ENCODE measurements around the gene S1PR3.

S1PR3 gene

DNA sequence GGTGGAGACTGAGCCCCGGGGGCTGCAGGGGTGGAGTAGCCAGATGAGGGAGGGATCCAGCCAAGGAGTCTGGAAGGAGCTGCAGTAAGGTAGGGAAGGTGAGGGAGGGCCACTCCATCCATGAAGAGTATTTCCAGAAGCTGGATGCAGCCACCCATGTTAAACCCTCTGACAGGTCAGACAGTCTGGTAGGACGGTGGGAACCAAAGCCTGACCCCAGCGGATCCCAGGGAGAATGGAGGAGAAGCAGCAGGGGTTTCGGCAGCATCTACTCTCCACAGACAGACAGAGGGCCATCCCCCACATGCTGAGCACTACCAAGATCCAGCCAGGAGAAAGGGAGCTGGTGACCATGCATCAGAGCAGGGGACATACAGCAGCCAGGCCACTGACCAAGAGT lies 22.5 kb upstream of the S1PR3 start:
- TF ChIP-seq, protein P1, sequence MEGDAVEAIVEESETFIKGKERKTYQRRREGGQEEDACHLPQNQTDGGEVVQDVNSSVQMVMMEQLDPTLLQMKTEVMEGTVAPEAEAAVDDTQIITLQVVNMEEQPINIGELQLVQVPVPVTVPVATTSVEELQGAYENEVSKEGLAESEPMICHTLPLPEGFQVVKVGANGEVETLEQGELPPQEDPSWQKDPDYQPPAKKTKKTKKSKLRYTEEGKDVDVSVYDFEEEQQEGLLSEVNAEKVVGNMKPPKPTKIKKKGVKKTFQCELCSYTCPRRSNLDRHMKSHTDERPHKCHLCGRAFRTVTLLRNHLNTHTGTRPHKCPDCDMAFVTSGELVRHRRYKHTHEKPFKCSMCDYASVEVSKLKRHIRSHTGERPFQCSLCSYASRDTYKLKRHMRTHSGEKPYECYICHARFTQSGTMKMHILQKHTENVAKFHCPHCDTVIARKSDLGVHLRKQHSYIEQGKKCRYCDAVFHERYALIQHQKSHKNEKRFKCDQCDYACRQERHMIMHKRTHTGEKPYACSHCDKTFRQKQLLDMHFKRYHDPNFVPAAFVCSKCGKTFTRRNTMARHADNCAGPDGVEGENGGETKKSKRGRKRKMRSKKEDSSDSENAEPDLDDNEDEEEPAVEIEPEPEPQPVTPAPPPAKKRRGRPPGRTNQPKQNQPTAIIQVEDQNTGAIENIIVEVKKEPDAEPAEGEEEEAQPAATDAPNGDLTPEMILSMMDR (IDR thresholded peaks at IDR 0.05; ENCODE audit: low read depth, low read length, missing control alignments), result no peak
- H3K4me3 ChIP-seq (ENCODE audit: low read depth, low read length), result no peak overlapping the region
- DNase-seq (ENCODE audit: low read depth), result no peak
- in situ Hi-C loops (cut with HindIII; ENCODE audit: low sequenced_read_pairs), result no loop called here

DNA sequence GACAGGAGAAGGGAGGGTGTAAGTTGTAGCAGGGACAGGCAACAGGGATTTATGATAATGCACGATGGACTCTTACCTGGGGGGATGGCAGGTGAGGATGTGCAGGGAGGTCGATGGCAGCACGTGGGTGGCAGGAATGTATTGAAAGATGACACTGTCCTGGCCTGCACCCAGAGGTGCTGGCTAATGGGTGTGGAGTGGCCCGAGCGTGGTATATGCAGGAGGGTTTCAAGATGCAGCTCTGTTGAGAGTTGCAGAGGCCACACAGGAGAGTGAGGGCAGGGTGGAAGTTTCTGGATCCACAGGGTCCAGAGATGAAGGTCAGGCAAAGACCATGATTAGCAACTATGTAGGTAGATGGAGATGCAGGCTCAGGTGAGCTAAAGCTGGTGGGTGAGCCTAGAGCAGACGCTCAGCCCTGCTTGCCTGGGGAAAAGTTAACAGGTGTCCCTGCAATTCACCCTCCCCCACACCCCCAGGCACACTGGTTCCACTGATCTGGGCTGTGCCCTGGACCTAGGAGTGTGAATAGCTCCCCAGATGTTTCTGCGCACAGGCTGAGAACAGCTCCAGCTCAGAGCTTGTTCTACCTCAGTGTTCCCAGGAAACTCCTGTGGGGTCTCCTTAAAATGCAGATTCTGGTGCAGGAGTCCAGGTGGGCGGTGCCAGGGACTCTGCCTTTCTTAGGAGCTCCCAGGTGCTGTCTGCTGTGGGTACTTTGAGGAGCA lies 21.5 kb upstream of the S1PR3 start:
- in situ Hi-C loops (cut with HindIII; ENCODE audit: low sequenced_read_pairs), result no loop called here
- no peak overlapping the region for H3K4me3 ChIP-seq (ENCODE audit: low read depth, low read length)
- DNase-seq (ENCODE audit: low read depth), result no peak
- TF ChIP-seq, protein P1 (IDR thresholded peaks at IDR 0.05; ENCODE audit: low read depth, low read length, missing control alignments), result no peak

DNA sequence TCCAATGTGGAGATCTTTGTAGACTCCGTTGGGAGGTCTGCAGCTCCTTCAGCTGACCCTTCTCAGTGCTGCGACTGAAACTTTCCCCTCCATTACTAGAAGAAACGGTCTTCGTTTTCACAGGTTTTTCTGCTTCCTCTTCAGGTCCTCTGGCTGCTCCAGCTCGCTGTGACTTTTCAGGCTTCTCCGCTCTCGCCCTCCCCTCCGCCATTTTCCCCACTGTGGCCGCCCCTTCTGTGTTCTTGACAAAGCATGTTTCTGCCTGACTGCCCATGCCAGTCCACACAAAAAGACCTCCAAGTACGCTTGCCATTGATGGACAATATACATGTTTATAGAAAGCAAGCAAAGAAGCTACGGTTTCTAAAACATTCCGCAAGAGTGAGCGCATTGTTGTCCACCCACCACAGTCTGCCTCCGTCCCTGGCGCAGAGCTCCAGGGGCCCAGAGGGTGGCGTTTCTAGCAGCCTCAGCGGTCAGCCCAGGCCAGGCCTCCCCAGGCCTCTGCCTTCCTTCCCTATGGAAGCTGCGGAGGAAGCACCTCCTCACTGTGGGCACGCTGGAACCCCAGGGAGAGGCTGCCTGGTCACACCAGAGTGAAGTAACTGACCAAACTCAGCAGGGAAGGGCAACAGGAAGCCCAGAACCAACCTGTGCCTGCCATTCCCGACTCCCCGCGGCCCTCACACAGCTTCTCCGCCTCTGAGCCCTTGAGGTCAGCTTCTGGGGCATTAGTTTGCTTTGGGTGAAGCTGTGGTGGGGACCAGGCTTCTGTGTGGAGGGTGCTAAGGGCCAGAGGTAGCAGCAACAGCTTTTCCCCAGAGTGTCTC lies 19.9 kb upstream of the S1PR3 start:
- in situ Hi-C loops (cut with HindIII; ENCODE audit: low sequenced_read_pairs), result no loop called here
- TF ChIP-seq, protein P1 (IDR thresholded peaks at IDR 0.05; ENCODE audit: low read depth, low read length, missing control alignments), result peak; percentile 11
- no peak for DNase-seq (ENCODE audit: low read depth)
- H3K4me3 ChIP-seq (ENCODE audit: low read depth, low read length), result no peak overlapping the region

DNA sequence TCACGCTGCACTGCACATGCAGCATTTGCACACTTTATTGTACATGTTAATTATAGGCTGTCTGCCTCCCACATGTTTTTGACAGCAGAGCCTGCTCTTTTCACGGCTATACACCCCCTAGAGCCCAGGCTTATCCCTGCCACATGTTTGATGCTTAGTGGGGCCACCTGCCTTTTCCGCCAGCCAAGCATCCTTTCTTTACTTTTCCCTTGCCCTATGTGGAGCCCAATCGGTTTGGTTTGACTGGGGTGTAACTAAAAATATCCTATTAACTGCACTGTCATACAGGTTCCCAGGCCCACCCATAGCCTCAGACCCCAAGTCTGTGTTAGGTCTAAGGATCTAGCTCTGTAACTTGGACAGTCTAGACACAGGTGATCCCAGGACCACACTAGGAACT lies 18.9 kb upstream of the S1PR3 start:
- DNase-seq (ENCODE audit: low read depth), result no peak
- TF ChIP-seq, protein P1 (IDR thresholded peaks at IDR 0.05; ENCODE audit: low read depth, low read length, missing control alignments), result no peak
- in situ Hi-C loops (cut with HindIII; ENCODE audit: low sequenced_read_pairs), result no loop called here
- H3K4me3 ChIP-seq (ENCODE audit: low read depth, low read length), result no peak overlapping the region

DNA sequence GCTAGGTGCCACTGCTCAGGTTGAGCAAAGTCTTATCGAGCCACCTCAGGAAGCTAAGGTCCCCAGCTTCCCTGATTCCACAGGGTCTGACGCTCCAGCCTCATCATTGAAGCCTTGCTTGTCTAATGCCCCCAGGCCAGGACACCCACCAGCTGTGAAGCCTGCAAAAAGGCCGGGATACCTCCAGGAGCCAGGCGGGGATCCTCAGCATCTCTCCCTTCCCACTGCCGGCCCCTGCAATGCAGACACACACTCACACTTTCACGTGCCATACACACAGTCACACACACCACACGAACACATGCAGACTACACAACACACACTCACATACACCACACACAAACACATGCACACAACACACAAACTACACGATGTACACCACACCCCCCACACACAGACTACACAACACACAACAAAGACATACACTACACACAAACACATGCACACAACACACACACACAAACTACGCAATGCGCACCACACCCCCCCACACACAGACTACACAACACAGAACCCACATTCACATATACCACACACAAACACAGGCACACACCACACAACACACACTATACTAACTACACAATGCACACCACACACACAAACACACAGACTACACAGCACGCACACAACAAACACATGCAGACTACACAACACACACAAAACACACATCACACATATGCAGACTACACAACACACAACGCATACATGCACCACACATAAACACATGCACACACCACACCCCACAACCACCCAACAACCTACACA lies 17.8 kb upstream of the S1PR3 start:
- in situ Hi-C loops (cut with HindIII; ENCODE audit: low sequenced_read_pairs), result no loop called here
- TF ChIP-seq, protein P1 (IDR thresholded peaks at IDR 0.05; ENCODE audit: low read depth, low read length, missing control alignments), result no peak
- DNase-seq (ENCODE audit: low read depth), result no peak
- H3K4me3 ChIP-seq (ENCODE audit: low read depth, low read length), result no peak overlapping the region

DNA sequence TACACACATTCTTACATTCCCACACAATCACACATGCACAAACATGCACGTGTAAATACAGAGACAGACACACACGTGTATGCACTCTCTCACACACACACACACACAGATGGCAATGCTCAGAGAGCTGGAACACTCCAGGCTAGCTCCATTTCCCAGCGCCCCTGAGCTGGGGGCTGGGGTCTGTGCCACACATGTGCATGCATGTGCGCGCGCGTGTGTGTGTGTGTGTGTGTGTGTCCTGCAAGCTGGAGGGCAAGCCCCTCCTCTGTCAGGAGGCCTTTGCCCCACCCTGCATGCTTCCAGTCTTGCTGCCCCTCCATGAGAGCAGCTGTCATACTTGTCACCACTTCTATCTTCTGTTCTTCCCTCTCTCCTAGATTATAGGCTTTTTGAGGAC lies 16.6 kb upstream of the S1PR3 start:
- TF ChIP-seq, protein P1 (IDR thresholded peaks at IDR 0.05; ENCODE audit: low read depth, low read length, missing control alignments), result no peak
- DNase-seq (ENCODE audit: low read depth), result no peak
- in situ Hi-C loops (cut with HindIII; ENCODE audit: low sequenced_read_pairs), result no loop called here
- H3K4me3 ChIP-seq (ENCODE audit: low read depth, low read length), result no peak overlapping the region

Measured in astrocyte of the cerebellum (primary cell).